Spinal cord (tissue), 10 donors: ENCODE results near the gene GRIP2. TPM values are rescaled to one million over a fixed set of nuclear protein-coding genes. Genes with fewer than 3 reads are reported as not detected.

ENCODE experiments used
- DNase-seq, 6 donors: peaks; one replicate each; pipeline versions ENCODE4 v3.0.0 to v3.0.0-alpha.2; 2013 to 2015; ENCODE audit warnings: low spot score in 6 of 6, low read depth in 4 of 6
- H3K27ac ChIP-seq: one replicate; pipeline ENCODE4 v1.5.1; 2013; ENCODE audit warnings: low read depth, low read length, control low read depth
- H3K27me3 ChIP-seq: one replicate; pipeline ENCODE4 v1.6.1; 2013; ENCODE audit warnings: low read length; ENCODE audit not compliant: control insufficient read depth, insufficient read depth
- H3K36me3 ChIP-seq: one replicate; pipeline ENCODE4 v1.6.1; 2013; ENCODE audit warnings: low read length; ENCODE audit not compliant: control insufficient read depth, insufficient read depth
- H3K4me1 ChIP-seq: one replicate; pipeline ENCODE4 v1.6.1; 2013; ENCODE audit warnings: low read length; ENCODE audit not compliant: control insufficient read depth, insufficient read depth
- H3K4me3 ChIP-seq: one replicate; pipeline ENCODE4 v1.5.1; 2013; ENCODE audit warnings: low read depth, low read length, control low read depth
- H3K9me3 ChIP-seq: one replicate; pipeline ENCODE4 v1.6.1; 2013; ENCODE audit warnings: low read length; ENCODE audit not compliant: control insufficient read depth, insufficient read depth
- WGBS: methylation state at CpG from one replicate; pipeline ENCODE4 v1.1.5; 2013; ENCODE audit warnings: missing lambda C conversion rate; ENCODE audit not compliant: insufficient coverage; 5-methylcytosine and 5-hydroxymethylcytosine counted together
- polyA plus RNA-seq, 2 donors: library from polyadenylated mRNA; unstranded; fragments of 120-200 nt; gene quantifications; one replicate each; pipeline ENCODE4 v1.2.1, GENCODE V29; 2013; ENCODE audit not compliant: insufficient read length in 2 of 2
- total RNA-seq, 2 donors: library from RNA; depleted of rRNA in 1 of 2; stranded (reverse); fragments of 120-200 nt in 1 of 2; fragments of >200 nt in 1 of 2; gene quantifications; one replicate each; pipeline versions ENCODE4 v1.2.3 to v1.2.4, GENCODE V29; 2013 to 2014
- donor health status: healthy.

The GRIP2 gene
- total and polyA plus RNA-seq, 4 donors = 6.0 to 24.2 (median 12.9) TPM

- Histone ChIP-seq H3K9me3 (peaks cover 3% of the 10 kb centered on the region), H3K4me1 (peaks cover 70% of the 10 kb centered on the region), H3K27ac (no peak overlapping the region), H3K4me3 (no peak overlapping the region), H3K36me3 (peaks cover 4% of the 10 kb centered on the region), H3K27me3 (no peaks in the 10 kb centered on the region)
- 7% methylated on average over 16 of the region's 20 CpGs for WGBS
- peak in 3 of 6 donors; percentile 17 to 79 (median 59) for DNase-seq
These were observed 5.5 kb downstream of the GRIP2 start for GRCh38 chr3:14534516-14535191.

DNA sequence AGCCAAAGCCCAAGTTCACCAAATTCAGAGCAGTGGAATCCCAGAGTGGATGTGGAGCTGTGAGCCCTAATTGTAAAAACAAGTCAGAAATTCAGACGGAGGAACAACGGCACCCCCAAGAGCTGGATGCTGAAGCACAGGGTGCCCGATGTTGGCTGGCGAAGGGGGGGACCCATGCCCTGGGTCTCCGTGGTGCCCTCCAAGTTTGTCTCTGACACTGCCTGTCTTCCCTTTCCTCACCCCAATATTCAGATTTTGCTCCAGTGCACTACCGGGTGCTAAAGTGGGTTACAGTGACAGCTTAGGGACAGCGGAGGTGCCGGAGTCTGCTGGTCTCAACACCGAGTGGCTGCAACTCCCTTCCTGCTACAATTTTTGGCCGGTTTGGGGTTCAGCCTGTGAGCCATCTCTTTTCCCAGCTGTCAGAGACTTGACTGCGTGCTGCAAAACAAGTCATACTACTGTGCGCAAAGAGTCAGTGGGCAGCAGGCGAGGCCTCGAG is 6.6 kb downstream of the GRIP2 start:
- Histone ChIP-seq H3K4me3 (no peak overlapping the region), H3K36me3 (peaks cover 2% of the 10 kb centered on the region), H3K27ac (no peak overlapping the region), H3K4me1 (peaks cover 60% of the 10 kb centered on the region), H3K27me3 (no peaks in the 10 kb centered on the region), H3K9me3 (peaks cover 3% of the 10 kb centered on the region)
- 76% methylated on average over 13 of the region's 14 CpGs for WGBS
- DNase-seq = no peak

DNA sequence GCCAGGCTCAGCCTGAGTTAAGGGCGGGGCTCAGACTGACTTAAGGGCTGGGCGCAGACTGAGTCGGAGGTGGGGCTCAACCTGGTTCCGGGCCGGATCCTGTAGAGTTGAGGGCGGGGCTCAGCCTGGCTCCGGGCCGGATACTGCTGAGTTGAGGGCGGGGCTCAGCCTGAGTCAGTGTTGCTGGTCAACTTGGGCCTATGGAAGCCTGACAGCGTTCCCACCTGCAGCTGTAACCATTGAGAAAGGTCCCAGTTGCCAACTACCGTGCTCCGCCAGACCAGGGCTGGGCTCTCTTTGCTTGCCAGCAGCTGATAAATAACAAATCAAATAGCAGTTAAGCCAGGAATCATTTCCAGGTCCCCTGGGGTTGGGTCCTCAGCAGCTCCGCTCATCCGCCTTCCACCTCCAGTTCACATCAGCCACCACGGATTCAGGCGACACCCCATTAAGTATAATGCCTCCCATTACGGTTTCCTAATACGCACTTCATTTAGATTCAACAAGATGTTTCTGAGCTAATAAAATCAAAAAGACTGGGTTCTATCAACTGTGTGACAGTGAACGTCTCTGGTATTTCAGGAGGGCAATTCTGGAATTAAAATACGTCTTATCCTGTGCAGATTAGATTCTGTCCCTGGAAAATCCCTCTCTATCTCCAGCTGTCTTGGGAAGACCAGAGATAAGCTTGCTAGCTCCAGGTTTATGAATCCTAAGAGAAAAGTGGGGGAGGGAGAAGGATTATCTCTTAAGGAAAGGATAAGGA is 7.3 kb downstream of the GRIP2 start:
- peak in 2 of 6 donors; percentile 33 to 89 for DNase-seq
- WGBS = 40% methylated on average over 13 of the region's 20 CpGs
- Histone ChIP-seq H3K27ac (no peak overlapping the region), H3K27me3 (no peaks in the 10 kb centered on the region), H3K9me3 (peaks cover 3% of the 10 kb centered on the region), H3K4me1 (peaks cover 57% of the 10 kb centered on the region), H3K4me3 (no peak overlapping the region), H3K36me3 (peaks cover 2% of the 10 kb centered on the region)

DNA sequence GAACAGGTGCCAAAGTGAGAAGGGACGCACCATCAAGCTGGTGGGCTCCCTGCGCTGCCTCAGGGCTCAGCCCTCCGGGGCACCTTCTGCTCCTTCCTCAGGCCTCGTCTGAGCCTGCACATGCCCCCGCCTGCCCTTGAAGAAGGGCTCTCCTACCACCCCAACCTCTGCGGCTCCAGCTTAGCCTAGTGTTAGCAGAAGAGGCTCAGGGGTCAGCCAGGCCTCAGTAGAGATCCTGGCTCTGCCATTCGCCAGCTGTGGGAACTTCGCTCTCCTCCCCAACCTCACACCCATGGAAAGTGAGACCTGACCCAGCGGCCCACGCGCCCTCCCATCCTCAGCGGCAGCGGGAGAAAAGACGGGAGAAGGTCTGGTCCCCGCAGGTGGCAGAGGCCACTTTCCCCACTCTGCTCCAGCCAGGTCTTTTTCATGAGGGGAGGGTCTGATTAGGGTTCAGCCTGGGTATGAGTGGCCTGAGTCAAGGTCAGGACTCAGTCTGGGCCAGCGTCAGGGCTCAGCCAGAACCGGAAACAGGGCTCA is 8.2 kb downstream of the GRIP2 start:
- peaks cover 48% of the 10 kb centered on the region for H3K4me1 ChIP-seq
- H3K27ac ChIP-seq = no peak overlapping the region
- peaks cover 3% of the 10 kb centered on the region for H3K9me3 ChIP-seq
- H3K4me3 ChIP-seq = no peak overlapping the region
- no peak for DNase-seq
- peaks cover 2% of the 10 kb centered on the region for H3K36me3 ChIP-seq
- 90% methylated on average over 9 of the region's 17 CpGs for WGBS
- no peaks in the 10 kb centered on the region for H3K27me3 ChIP-seq

- no CpG with 5 or more reads among the region's 3 CpGs for WGBS
- no peak for DNase-seq
- no peak overlapping the region for H3K4me3 ChIP-seq
- peaks cover 3% of the 10 kb centered on the region for H3K9me3 ChIP-seq
- peaks cover 12% of the 10 kb centered on the region for H3K4me1 ChIP-seq
- no peaks in the 10 kb centered on the region for H3K27me3 ChIP-seq
- peaks cover 18% of the 10 kb centered on the region for H3K36me3 ChIP-seq
- no peak overlapping the region for H3K27ac ChIP-seq
These were observed 12.1 kb downstream of the GRIP2 start for GRCh38 chr3:14528081-14528480.

DNA sequence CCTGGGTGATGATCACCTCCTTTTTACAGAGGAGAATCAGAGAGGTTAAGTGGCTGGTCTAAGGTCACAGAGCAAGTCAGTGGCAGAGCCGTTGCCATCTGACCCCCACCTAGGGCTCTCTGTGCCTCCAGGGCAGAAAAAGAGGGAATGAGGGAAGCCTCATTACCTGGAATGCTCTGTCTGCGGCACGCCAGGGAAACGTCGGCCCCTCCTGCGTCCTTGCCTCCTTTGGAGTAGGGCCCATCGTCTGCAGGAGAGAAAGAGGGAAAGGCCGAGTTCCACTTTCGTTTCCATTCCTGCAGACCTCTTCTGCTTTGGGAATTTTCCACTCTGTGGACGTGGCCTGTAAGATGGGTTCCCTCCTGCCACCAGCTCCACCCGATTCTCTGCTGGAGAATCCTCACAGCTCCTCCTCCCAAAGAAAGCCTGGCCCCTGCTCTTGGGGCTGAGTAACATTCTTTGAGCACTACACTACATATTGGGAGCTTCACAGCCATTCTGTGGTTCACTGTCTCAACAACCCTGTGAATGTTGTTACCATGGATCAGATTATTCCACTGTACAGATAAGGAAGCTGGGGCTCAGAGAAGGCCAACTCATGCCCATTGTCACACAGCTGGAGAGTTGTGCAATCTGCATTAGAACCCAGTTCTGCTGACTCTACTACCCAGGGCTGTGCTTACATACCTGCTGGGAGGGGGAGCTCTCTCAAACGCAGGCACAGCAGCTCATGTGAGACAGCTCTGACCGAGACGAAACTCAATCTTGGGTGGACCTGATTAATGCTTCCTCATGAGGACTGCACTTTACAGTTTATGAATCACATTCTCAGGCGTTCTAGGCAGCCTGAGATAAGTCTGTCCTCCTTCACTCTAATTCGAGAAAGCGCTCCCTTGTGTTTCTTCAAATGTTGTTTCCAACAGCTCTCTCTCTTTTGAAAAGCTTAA is 14.2 kb downstream of the GRIP2 start:
- H3K4me1 ChIP-seq = no peaks in the 10 kb centered on the region
- H3K27me3 ChIP-seq = no peaks in the 10 kb centered on the region
- peaks cover 24% of the 10 kb centered on the region for H3K36me3 ChIP-seq
- peak overlapping the region; percentile 33 for H3K27ac ChIP-seq
- 68% methylated on average over 13 of the region's 17 CpGs for WGBS
- DNase-seq = peak in 1 of 6 donors; percentile 33
- no peak overlapping the region for H3K4me3 ChIP-seq
- peaks cover 3% of the 10 kb centered on the region for H3K9me3 ChIP-seq

DNA sequence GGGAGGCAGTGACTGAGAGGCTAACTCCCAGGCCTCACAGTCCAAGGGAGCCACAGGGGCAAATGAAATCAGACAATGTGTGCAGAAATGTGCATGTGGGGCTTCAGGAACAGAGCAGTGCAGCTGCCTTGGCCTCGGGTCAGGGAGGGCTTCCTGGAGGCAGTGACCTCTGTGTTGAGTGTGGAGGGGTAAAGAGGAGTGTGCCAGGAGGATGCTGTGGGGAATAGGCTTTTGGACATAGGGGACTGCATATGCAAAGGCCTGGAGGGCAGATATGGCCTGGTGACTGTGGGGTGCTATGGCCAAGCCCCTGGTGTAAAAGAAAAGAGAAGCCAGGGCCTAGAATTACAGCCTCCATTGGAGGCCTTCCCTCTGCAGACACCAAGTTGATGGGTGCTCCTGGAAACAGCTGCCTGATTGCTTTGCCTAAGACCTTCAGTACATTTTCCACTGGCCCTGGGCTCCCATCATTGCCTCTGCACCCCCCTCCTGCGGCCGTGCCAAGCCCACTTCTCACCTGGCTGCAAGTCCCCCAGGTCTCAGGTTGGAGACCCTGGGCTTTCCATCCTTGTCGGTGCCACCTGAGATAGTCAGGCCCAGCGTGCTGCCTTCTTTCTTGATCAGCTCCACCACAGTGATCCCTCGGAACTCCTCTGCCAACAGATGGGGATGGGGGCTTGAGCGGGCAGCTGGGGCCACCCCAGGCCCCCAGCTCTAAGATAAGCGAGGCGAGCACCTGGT is 15.1 kb downstream of the GRIP2 start:
- peaks cover 28% of the 10 kb centered on the region for H3K36me3 ChIP-seq
- no peak overlapping the region for H3K27ac ChIP-seq
- H3K4me3 ChIP-seq = no peak overlapping the region
- no peak for DNase-seq
- WGBS = 87% methylated on average over 9 of the region's 9 CpGs
- H3K4me1 ChIP-seq = no peaks in the 10 kb centered on the region
- H3K27me3 ChIP-seq = no peaks in the 10 kb centered on the region
- H3K9me3 ChIP-seq = peaks cover 3% of the 10 kb centered on the region

DNA sequence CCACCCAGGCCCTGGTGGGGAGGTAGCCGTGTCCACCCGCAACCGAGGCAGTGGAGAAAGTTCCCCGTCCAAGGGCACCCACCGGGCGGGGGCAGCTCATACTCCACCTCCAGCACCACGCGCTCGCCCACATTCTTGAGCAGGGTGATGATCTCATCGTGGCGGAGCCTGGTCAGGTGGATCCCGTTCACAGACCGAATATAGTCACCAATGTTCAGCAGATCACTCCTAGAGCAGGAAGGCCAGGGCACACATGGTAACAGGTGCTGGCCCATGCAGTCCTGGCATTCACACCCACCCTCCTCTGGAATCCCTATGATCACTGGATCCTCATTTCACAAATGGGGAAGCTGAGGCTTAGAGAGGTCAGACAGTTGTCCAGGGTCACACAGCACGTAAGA is 15.8 kb downstream of the GRIP2 start:
- Histone ChIP-seq H3K9me3 (no peaks in the 10 kb centered on the region), H3K36me3 (peaks cover 33% of the 10 kb centered on the region), H3K4me1 (no peaks in the 10 kb centered on the region), H3K27me3 (no peaks in the 10 kb centered on the region), H3K27ac (no peak overlapping the region), H3K4me3 (no peak overlapping the region)
- no peak for DNase-seq
- 93% methylated on average over 14 of the region's 14 CpGs for WGBS
